GM23338 (cell line): ENCODE results near the gene AATF.

Source experiments
- CTCF ChIP-seq, 2 experiments: fragments of 200-600 bp in 1 of 2; sonication (generic) in 1 of 2; conservative IDR thresholded peaks; 2 replicates each; pipeline versions ENCODE4 v1.5.1 to v1.6.1; 2016 to 2017; ENCODE audit warnings: antibody characterized with exemption in 2 of 2, low read depth in 2 of 2, mild to moderate bottlenecking in 2 of 2, moderate library complexity in 1 of 2
- EZH2 ChIP-seq: fragments of 200-600 bp; sonication (generic); IDR thresholded peaks from one replicate; pipeline ENCODE4 v1.8.0; 2017; ENCODE audit warnings: antibody characterized with exemption, mild to moderate bottlenecking, low read depth; ENCODE audit not compliant: unreplicated experiment
- POLR2AphosphoS5 ChIP-seq: IDR thresholded peaks from 2 replicates; pipeline ENCODE4 v1.6.1; 2016; ENCODE audit warnings: antibody characterized with exemption, low read depth
- REST ChIP-seq: IDR thresholded peaks from one replicate; pipeline ENCODE4 v1.6.1; 2018; ENCODE audit warnings: antibody characterized with exemption; ENCODE audit not compliant: unreplicated experiment

- TF ChIP-seq CTCF (conservative IDR thresholded peaks at IDR 0.05; ENCODE audit: low read depth in 2 of 2) (no peak), POLR2AphosphoS5 (no peak), EZH2 (no peak), REST (no peak)
Measured at GRCh38 chr17:37066322-37067255, 117.8 kb downstream of the AATF start.
